Measurements from ENCODE around the gene FAM13A.

- TF ChIP-seq CTCF (IDR thresholded peaks at IDR 0.05; ENCODE audit: poor library complexity) (no peak), EZH2 (IDR thresholded peaks at IDR 0.05; ENCODE audit: borderline replicate concordance) (no peak)
Observed at GRCh38 chr4:88908003-88908402, 149.0 kb downstream of the FAM13A start.

Data from hepatocyte (in vitro differentiated cells).